Right hindlimb (tissue), 1 donor: Measurements from ENCODE around the gene ZNF714.
A peak's percentile ranks its signal among the peaks of the same experiment; 100 is the strongest.

Experiments
- DNase-seq: peaks from one replicate; pipeline ENCODE4 v3.0.0-alpha.2; 2018

ZNF714 gene

DNA sequence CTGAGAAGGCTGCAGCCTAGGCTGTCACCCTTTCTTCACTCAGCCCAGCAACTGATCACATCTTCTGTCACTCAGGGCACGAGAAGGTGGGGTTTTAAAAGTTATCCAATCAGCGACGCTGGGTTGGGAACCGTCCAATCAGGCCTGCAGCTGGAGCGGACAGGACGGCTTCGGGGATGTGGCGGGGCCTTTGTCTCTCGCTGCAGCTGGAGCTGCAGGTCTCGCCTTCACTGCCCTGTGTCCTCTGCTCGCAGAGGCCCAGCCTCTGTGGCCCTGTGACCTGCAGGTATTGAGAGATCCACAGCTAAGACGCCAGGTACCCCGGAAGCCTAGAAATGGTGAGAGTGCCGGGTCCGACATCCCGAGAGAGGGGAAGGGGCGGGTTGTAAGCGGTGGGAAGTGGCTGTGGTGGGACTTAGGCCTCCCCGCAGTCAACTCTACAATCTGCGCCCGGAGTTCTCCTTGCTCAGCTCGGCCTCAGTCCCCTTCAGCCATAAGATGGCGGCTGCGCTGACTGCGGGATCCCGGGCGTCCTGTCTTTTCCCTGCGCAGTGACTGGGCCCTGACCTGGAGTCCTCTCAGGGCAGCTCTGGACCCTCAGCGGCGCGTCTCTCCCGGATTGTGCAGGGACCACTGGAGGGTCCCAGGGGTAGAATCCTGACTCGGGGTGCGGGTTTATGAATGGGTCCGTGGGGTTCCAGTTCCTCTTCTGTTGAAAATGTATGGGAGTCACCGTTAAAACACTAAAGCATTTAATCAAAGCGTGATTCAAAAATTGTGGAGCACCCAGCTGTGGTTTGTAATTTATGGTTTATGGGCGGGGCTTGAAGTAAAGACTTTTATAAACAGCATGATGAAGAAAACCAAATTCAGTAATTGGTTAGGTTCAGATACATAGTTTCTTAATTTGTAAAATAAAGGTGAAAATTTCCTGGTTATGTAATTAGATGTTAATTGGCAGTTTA is at the start of gene ZNF714:
Gene ZNF714, plus strand, starts transcription at position 193 of the 965 bp plus-strand sequence. CDS start 16,066 bp downstream, outside the sequence.
- peak; percentile 97 for DNase-seq

DNA sequence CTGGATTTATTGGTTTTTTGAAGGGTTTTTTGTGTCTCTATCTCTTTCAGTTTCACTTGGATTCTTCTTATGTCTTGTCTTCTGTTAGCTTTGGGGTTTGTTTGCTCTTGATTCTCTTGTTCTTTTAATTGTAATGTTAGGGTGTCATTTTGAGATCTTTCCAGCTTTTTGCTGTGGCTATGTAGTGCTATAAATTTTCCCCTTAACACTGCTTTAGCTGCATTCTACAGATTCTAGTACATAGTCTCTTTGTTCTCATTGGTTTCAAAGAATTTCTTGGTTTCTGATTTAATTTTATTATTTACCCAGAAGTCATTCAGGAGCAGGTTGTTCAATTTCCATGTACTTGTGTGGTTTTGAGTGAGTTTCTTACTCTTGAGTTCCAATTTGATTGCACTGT is 37.0 kb upstream of the ZNF714 start:
- no peak for DNase-seq

GRCh38 chr19:21046489-21046888 is 35.5 kb upstream of the ZNF714 start:
- DNase-seq = no peak

- no peak for DNase-seq
These were observed 34.3 kb upstream of the ZNF714 start for GRCh38 chr19:21047716-21048115.

- DNase-seq = no peak
These were observed 29.1 kb upstream of the ZNF714 start for GRCh38 chr19:21052902-21053301.

GRCh38 chr19:21065336-21065735 is 16.7 kb upstream of the ZNF714 start:
- DNase-seq = no peak

DNA sequence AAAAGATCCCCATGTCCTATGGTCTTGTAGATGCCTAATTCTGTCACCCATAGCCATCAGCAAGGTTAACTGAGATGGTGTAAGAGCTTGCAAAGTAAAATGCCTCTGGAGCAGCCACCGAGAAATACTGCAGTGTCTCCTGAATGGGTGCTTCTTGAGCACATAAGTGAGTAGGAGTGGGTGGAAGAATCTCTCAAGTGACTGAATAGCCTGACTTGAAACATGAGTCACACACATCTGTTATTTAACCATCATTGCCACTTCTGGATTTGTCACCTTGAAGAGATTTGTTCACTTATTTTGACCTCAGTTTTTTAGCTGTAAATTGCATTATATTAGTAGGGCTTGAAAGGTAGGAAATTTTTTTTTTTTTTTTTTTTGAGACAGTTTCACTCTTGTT is 2.3 kb downstream of the ZNF714 start:
- DNase-seq = no peak

DNA sequence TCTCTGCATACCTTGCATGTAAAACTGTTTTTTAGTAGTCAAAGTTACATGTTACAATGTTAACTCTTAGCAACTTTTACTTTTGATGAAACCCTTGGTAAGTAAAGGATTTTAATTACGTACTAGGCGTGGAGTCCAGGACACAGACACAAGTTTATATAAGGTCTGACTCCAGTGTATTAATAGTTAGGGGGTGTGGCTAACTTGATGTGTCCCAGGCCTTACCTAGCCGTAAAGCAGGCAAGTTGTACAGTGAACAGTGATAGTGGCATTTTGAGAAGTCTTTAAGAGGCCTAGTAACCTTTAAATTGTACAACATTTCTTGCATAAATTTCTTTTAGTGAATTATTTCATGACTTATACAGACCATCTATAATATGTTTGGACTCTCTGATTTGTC is 5.9 kb downstream of the ZNF714 start:
- no peak for DNase-seq

DNA sequence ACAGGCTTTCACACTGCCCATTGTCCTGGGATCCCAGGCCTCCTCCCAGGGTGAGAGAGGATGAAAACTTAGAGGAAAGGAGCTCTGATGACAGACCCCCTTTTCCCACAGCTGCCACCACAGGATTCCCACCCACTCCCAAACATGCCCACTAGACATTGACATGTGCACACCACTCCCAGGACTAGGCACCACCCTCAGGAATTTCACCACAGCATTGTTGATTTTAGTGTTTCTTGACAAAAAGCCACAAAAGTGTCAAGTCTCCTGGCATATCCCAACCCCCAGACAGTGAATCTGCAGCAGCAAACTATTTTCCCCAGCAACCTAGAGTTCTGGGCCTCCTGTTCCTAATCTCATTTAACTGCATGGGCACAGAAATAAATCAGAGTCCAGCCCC is 10.1 kb downstream of the ZNF714 start:
- no peak for DNase-seq

DNA sequence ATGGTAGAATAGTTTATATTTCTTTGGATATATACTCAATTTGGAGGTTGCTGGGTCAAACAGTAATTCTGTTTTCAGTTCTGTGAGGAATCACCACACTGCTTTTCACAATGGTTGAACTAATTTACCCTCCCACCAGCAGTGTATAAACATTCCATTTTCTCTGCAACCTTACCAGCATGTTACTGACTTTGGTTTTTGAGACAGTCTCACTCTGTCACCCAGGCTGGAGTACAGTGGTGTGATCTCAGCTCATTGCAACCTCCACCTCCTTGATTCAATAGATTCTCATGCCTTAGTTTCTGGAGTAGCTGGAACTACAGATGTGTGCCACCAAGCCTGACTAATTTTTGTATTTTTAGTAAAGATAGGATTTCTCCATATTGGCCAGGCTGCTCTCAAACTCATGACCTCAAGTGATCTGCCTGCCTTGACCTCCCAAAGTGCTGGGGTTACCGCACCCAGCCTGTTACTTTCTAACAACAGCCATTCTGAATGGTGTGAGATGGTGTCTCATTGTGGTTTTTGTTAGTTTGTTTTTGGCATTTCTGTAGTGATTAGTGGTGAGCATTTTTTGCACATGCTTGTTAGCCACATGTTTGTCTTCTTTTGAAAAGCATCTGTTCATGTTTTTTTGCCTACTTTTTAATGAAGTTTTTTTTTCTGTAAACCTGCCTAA is 12.5 kb downstream of the ZNF714 start:
- DNase-seq = no peak

GRCh38 chr19:21098291-21098690 is 16.3 kb downstream of the ZNF714 start:
- no peak for DNase-seq

DNA sequence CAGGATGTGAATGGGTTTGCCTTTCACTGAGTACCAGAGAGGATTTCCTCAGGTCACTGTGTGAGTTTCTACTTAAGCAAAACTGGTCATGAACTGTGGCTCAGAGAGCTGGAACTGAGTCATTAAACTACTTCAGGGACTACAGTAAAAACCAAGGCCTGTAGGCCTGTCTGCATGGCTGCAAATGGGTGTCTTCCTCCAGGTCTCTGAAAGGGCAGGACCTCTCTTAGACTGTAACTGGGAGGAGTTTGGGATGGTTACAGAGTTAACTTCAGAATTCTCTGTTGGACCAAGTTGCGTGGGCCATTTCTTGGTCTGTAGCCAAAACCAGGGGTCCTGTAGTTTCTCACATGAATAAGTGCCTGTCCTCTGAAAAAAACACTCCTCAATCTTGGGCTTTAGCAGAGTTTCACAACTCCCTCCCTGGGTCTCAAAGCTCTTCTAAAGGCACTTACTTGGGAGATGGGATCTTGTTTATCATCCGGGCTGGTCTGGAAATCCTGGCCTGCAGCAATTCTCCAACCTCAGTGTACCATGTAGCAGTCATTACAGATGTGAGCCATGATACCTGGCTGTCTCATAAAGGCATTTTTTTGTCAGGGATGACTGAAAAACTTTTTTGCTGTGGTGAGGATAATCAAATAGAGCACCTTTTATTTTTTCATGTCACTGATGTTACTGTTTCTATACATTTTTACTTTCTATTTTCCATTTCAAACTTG is 19.7 kb downstream of the ZNF714 start:
- no peak for DNase-seq

DNA sequence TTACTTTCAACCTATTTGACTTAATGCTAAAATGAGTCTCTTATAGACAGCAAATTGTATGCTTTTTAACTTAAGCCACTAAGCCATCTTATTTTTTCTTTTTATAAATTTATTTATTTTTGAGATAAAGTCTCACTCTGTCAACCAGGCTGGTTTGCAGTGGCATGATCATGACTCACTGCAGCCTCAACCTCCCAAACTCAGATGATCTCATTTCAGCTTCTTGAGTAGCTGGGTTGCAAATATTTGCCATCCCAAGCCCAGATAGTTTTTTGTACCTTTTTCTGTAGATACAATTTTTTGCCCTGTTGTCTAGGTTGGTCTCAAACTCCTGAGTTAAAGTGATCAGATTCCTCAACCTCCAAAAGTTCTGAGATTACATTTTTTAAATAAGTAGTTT is 27.1 kb downstream of the ZNF714 start:
- DNase-seq = no peak

GRCh38 chr19:21110183-21110582 is 28.2 kb downstream of the ZNF714 start:
- DNase-seq = no peak

DNA sequence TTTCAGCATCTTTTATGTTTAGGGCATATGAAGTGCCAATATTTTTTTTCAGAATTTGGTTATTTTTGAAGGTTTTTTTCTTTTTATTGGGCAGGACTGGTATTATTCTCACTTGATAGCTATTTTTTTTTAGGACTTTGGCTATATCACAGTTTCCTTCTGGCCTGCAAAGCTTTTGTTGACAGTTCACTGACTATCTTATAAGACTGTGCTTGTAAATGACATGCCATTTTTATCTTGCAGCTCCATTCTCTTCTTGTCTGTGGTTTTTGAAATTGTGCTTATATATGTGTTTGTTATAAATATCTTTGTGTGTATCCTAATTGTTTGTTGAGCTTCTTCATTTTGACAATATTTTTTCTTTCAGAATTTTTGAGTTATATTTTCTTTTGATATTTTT is 33.4 kb downstream of the ZNF714 start:
- DNase-seq = no peak

DNA sequence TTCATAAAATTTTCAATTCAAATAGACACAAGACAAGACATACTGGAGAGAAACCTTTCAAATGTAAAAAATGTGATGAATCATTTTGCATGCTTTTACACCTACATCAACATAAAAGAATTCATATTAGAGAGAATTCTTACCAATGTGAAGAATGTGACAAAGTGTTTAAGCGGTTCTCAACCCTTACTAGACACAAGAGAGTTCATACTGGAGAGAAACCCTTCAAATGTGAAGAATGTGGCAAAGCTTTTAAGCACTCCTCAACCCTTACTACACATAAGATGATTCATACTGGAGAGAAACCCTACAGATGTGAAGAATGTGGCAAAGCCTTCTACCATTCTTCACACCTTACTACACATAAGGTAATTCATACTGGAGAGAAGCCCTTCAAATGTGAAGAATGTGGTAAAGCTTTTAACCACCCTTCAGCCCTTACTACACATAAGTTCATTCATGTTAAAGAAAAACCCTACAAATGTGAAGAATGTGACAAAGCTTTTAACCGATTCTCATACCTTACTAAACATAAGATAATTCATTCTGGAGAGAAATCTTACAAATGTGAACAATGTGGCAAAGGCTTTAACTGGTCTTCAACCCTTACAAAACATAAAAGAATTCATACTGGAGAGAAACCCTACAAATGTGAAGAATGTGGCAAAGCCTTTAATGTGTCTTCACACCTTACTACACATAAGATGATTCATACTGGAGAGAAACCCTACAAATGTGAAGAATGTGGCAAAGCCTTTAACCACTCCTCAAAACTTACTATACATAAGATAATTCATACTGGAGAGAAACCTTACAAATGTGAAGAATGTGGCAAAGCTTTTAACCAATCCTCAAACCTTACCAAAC is 35.3 kb downstream of the ZNF714 start:
- no peak for DNase-seq

GRCh38 chr19:21126078-21126477 is 44.1 kb downstream of the ZNF714 start:
- no peak for DNase-seq

- DNase-seq = no peak
These were observed 45.0 kb downstream of the ZNF714 start for GRCh38 chr19:21127001-21127400.

DNA sequence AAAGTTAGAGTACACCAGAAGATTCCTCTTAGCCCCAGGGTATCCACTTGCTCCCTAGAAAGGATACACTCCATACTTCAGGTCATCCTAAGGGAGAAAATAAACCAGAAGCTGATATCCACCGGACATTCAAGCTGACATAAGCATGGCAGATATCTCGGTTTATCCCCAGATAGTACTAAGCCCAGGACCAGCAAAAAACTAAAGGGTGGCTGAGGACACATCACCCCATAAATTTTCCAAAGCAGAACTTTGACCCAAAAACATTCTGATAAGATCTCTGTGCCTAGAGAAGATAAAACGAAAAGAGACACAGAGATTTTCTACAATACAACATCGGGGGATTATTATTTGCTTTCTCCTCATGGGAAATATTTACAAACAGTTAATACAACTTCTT is 45.9 kb downstream of the ZNF714 start:
- no peak for DNase-seq

DNA sequence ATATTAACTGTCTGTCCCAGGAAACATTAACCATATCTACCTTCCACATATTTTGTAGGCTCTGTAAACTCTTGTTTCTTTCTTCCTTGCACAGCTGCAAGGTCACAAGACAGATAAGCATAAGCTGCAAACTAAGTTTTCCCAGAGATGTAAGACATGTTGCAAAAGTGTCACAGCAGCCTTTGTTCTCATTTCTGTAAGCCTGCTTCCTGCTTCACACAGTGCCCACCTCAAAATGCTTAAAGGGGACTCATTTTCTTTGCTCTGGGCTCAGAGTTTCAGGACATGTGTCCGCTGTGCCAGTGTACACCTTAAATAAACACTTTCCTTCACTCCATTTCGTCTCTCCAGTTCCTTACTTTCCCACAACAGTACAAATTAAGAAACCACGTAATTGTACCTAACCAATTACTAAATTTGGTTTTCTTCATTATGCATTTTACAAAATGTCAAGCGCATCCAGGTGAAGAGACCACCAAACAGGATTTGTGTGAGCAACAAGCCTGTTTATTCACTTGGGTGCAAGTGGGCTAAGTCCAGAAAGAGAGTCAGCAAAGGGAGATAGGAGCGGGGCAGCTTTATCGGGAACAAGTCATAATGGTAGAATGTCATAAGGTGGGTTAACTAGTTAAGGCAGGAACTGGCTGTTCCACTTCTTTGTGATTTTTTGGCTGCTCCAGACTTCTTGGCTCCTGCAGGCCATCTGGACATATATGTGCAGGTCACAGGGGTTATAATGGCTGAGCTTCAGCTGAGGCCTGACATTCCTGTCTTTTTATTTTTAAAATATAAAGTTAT is 47.1 kb downstream of the ZNF714 start:
- no peak for DNase-seq

DNA sequence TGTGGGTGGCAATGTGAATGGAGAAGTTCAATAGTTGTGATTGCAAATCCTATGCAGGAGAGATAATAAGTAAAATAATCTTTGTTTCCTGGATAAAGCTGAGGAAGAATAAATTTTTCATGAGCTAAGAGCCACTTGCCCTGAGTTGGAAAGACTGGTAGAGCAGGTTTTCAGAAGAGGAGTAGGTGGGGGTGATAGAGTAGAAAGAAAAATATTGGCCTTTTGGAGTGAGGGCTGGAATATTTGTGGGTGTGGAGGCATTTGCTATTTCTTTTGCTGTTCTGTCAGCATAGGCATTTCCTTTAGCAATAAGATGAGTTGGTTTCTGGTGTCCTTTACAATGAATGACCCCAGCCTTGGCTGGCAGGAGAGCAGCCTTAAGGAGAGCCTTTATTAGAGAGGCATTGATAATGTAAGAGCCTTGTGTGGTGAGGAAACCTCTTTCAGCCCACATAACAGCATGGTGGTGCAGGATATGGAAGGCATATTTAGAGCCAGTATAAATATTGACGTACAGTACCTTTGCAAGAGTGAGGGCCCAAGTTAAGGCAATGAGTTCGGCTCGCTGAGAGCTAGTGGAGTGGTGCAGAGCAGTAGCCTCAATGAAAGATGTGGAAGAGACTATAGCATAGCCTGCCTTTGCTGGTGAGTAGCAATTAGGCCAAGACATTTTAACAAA is 48.2 kb downstream of the ZNF714 start:
- no peak for DNase-seq
